Spinal cord (tissue), 10 donors: Measurements from ENCODE around the gene PSME4. TPM values are rescaled to one million over a fixed set of nuclear protein-coding genes. Genes with fewer than 3 reads are reported as not detected.
"Not testable (repeated sequence)": the region's sequence is repeated elsewhere in the genome, so short reads cannot be mapped to it uniquely, and the experiment has no call there.

Experiments used
- DNase-seq, 6 donors: peaks; one replicate each; pipeline versions ENCODE4 v3.0.0 to v3.0.0-alpha.2; 2013 to 2015; ENCODE audit warnings: low spot score in 6 of 6, low read depth in 4 of 6
- H3K27ac ChIP-seq: one replicate; pipeline ENCODE4 v1.5.1; 2013; ENCODE audit warnings: low read depth, low read length, control low read depth
- H3K27me3 ChIP-seq: one replicate; pipeline ENCODE4 v1.6.1; 2013; ENCODE audit warnings: low read length; ENCODE audit not compliant: control insufficient read depth, insufficient read depth
- H3K36me3 ChIP-seq: one replicate; pipeline ENCODE4 v1.6.1; 2013; ENCODE audit warnings: low read length; ENCODE audit not compliant: control insufficient read depth, insufficient read depth
- H3K4me1 ChIP-seq: one replicate; pipeline ENCODE4 v1.6.1; 2013; ENCODE audit warnings: low read length; ENCODE audit not compliant: control insufficient read depth, insufficient read depth
- H3K4me3 ChIP-seq: one replicate; pipeline ENCODE4 v1.5.1; 2013; ENCODE audit warnings: low read depth, low read length, control low read depth
- H3K9me3 ChIP-seq: one replicate; pipeline ENCODE4 v1.6.1; 2013; ENCODE audit warnings: low read length; ENCODE audit not compliant: control insufficient read depth, insufficient read depth
- WGBS: methylation state at CpG from one replicate; pipeline ENCODE4 v1.1.5; 2013; ENCODE audit warnings: missing lambda C conversion rate; ENCODE audit not compliant: insufficient coverage; 5-methylcytosine and 5-hydroxymethylcytosine counted together
- polyA plus RNA-seq, 2 donors: library from polyadenylated mRNA; unstranded; fragments of 120-200 nt; gene quantifications; one replicate each; pipeline ENCODE4 v1.2.1, GENCODE V29; 2013; ENCODE audit not compliant: insufficient read length in 2 of 2
- total RNA-seq, 2 donors: library from RNA; depleted of rRNA in 1 of 2; stranded (reverse); fragments of 120-200 nt in 1 of 2; fragments of >200 nt in 1 of 2; gene quantifications; one replicate each; pipeline versions ENCODE4 v1.2.3 to v1.2.4, GENCODE V29; 2013 to 2014
- donor health status: healthy.

The PSME4 gene
- total and polyA plus RNA-seq, 4 donors, result 33.8 to 50.5 (median 40.8) TPM

- H3K4me1 ChIP-seq, H3K27me3 ChIP-seq, H3K4me3 ChIP-seq, DNase-seq, H3K27ac ChIP-seq, H3K9me3 ChIP-seq: not testable (repeated sequence)
- H3K36me3 ChIP-seq, result peaks cover 16% of the 10 kb centered on the region
- WGBS, result 95% methylated on average over 6 of the region's 9 CpGs
Observed at GRCh38 chr2:53851052-53851757, 119.6 kb downstream of the PSME4 start.

GRCh38 chr2:53848062-53848461, 122.7 kb downstream of the PSME4 start:
- no CpG with 5 or more reads among the region's 2 CpGs for WGBS
- Histone ChIP-seq H3K4me3 (no peak overlapping the region), H3K27me3 (no peaks in the 10 kb centered on the region), H3K4me1 (no peaks in the 10 kb centered on the region), H3K36me3 (peaks cover 9% of the 10 kb centered on the region), H3K9me3 (no peaks in the 10 kb centered on the region), H3K27ac (no peak overlapping the region)
- no peak for DNase-seq

- no peak for DNase-seq
- Histone ChIP-seq H3K36me3 (peaks cover 4% of the 10 kb centered on the region), H3K4me3 (no peak overlapping the region), H3K27ac (no peak overlapping the region), H3K4me1 (no peaks in the 10 kb centered on the region), H3K27me3 (no peaks in the 10 kb centered on the region), H3K9me3 (no peaks in the 10 kb centered on the region)
- 88% methylated on average over 1 of the region's 2 CpGs for WGBS
Observed at GRCh38 chr2:53843595-53843994, 127.2 kb downstream of the PSME4 start.

- Histone ChIP-seq H3K4me3 (no peak overlapping the region), H3K27ac (no peak overlapping the region), H3K4me1 (no peaks in the 10 kb centered on the region), H3K9me3 (no peaks in the 10 kb centered on the region), H3K27me3 (no peaks in the 10 kb centered on the region), H3K36me3 (peaks cover 4% of the 10 kb centered on the region)
- DNase-seq, result no peak
- 80% methylated on average over 1 of the region's 3 CpGs for WGBS
Observed at GRCh38 chr2:53842891-53843290, 127.9 kb downstream of the PSME4 start.

- 90% methylated on average over 2 of the region's 7 CpGs for WGBS
- not testable (repeated sequence) for DNase-seq
Observed at GRCh38 chr2:53841651-53842050, 129.1 kb downstream of the PSME4 start.

GRCh38 chr2:53840580-53840979, 130.2 kb downstream of the PSME4 start:
- H3K9me3 ChIP-seq, result no peaks in the 10 kb centered on the region
- H3K27me3 ChIP-seq, result no peaks in the 10 kb centered on the region
- H3K4me3 ChIP-seq, result no peak overlapping the region
- no peak overlapping the region for H3K27ac ChIP-seq
- no CpG with 5 or more reads among the region's 1 CpG for WGBS
- DNase-seq, result no peak
- peaks cover 6% of the 10 kb centered on the region for H3K36me3 ChIP-seq
- H3K4me1 ChIP-seq, result no peaks in the 10 kb centered on the region

More at GRCh38 chr2:53841651-53842050, 129.1 kb downstream of the PSME4 start:
- H3K9me3 ChIP-seq, H3K27ac ChIP-seq, H3K27me3 ChIP-seq, H3K4me1 ChIP-seq, H3K36me3 ChIP-seq, H3K4me3 ChIP-seq: not testable (repeated sequence)

- H3K27me3 ChIP-seq, H3K27ac ChIP-seq, H3K9me3 ChIP-seq, H3K4me3 ChIP-seq, DNase-seq, H3K36me3 ChIP-seq: not testable (repeated sequence)
- 96% methylated on average over 3 of the region's 4 CpGs for WGBS
- H3K4me1 ChIP-seq, result peaks cover 20% of the 10 kb centered on the region
Observed at GRCh38 chr2:53829980-53830290, 140.9 kb downstream of the PSME4 start.

GRCh38 chr2:53829273-53829979, 141.4 kb downstream of the PSME4 start:
- Histone ChIP-seq H3K4me1 (peaks cover 20% of the 10 kb centered on the region), H3K4me3 (no peak overlapping the region), H3K27ac (no peak overlapping the region), H3K9me3 (no peaks in the 10 kb centered on the region), H3K27me3 (no peaks in the 10 kb centered on the region), H3K36me3 (peaks cover 7% of the 10 kb centered on the region)
- peak in 2 of 6 donors; percentile 6 to 52 for DNase-seq
- WGBS, result 75% methylated on average over 10 of the region's 11 CpGs

- Histone ChIP-seq H3K4me3 (no peak overlapping the region), H3K9me3 (no peaks in the 10 kb centered on the region), H3K27me3 (no peaks in the 10 kb centered on the region), H3K27ac (peak overlapping the region; percentile 44), H3K4me1 (peaks cover 20% of the 10 kb centered on the region), H3K36me3 (peaks cover 7% of the 10 kb centered on the region)
- no peak for DNase-seq
- WGBS, result 95% methylated on average over 3 of the region's 4 CpGs
Observed at GRCh38 chr2:53828331-53828730, 142.5 kb downstream of the PSME4 start.
